ENCODE results near the gene TIMP2. TPM values are rescaled to one million over a fixed set of nuclear protein-coding genes. Genes with fewer than 3 reads are reported as not detected.

The TIMP2 gene
- total and polyA plus RNA-seq, 2 experiments from 2014 or later, result 103 to 587 TPM

GRCh38 chr17:78842881-78843565, 82.2 kb downstream of the TIMP2 start:
- H3K4me2 ChIP-seq (ENCODE audit: unreplicated experiment), result no peak overlapping the region
- H2AFZ ChIP-seq, result no peak overlapping the region
- no peak overlapping the region for H3K27ac ChIP-seq
- no peak for TF ChIP-seq EZH2phosphoT487 (IDR thresholded peaks at IDR 0.05; ENCODE audit: insufficient read depth, low read depth)
- TF ChIP-seq EZH2 (IDR thresholded peaks at IDR 0.05; ENCODE audit: insufficient read depth, poor library complexity, severe bottlenecking), result no peak
- H3K9me2 ChIP-seq (ENCODE audit: insufficient read depth), result no peaks in the 10 kb centered on the region
- H3K36me3 ChIP-seq (ENCODE audit: low read depth), result no peaks in the 10 kb centered on the region
- DNase-seq, result peak; percentile 62
- no peaks in the 10 kb centered on the region; the same call in 1 of the 2 replicates for H4K20me1 ChIP-seq (ENCODE audit: insufficient read depth)
- H3K4me1 ChIP-seq (ENCODE audit: insufficient read depth), result peaks cover 11% of the 10 kb centered on the region
- H3K79me2 ChIP-seq (ENCODE audit: insufficient read depth), result peaks cover 21% of the 10 kb centered on the region
- no peaks in the 10 kb centered on the region for H3K9me3 ChIP-seq (ENCODE audit: low read depth)
- in situ Hi-C loops (cut with MboI), result no loop called here
- peaks cover 22% of the 10 kb centered on the region for H3F3A ChIP-seq (ENCODE audit: insufficient read depth)
- 54 to 67% methylated on average over 10 of the region's 10 CpGs for WGBS, 2 experiments (ENCODE audit: low coverage in 1 of 2, low lambda C conversion rate in 2 of 2, missing lambda C conversion rate in 2 of 2)
- no peak overlapping the region for H3K9ac ChIP-seq
- H3K27me3 ChIP-seq (replicated peaks; ENCODE audit: insufficient read depth), result no peaks in the 10 kb centered on the region
- H3K4me3 ChIP-seq, result no peak overlapping the region

- WGBS, 2 experiments (ENCODE audit: low coverage in 1 of 2, low lambda C conversion rate in 2 of 2, missing lambda C conversion rate in 2 of 2), result 1 to 2% methylated on average over 54 to 69 of the region's 74 CpGs
These were observed 84.2 kb downstream of the TIMP2 start, which contains the start of gene USP36 for GRCh38 chr17:78840780-78841611. TSS of gene USP36 (minus strand) at chr17:78840814. CDS start at chr17:78836363, 4,451 bp downstream.

DNA sequence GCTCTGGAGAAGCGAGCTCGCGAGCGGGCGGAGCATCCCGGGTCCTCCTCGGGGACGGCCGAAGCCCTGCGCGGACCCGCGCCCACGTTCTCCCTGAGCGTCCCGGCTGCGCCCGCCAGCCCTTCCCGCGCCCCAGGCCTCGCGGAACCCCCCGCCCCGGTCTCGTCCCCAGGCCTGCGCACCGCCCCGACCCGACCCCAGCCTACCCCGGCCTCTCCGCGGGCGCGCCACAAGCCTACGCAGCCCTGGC, 84.7 kb downstream of the TIMP2 start:
- WGBS, 2 experiments (ENCODE audit: low coverage in 1 of 2, low lambda C conversion rate in 2 of 2, missing lambda C conversion rate in 2 of 2), result 0% methylated on average over 5 to 14 of the region's 35 CpGs
- Histone ChIP-seq H4K20me1 (ENCODE audit: insufficient read depth) (no peaks in the 10 kb centered on the region; the same call in 1 of the 2 replicates), H3K9ac (peak overlapping the region; percentile 98), H3K36me3 (ENCODE audit: low read depth) (peaks cover 18% of the 10 kb centered on the region), H3K4me2 (ENCODE audit: unreplicated experiment) (peak overlapping the region; percentile 90), H3K9me3 (ENCODE audit: low read depth) (no peaks in the 10 kb centered on the region), H3F3A (ENCODE audit: insufficient read depth) (peaks cover 16% of the 10 kb centered on the region), H3K4me3 (peak overlapping the region; percentile 85), H3K4me1 (ENCODE audit: insufficient read depth) (peaks cover 20% of the 10 kb centered on the region), H3K27ac (peak overlapping the region; percentile 96), H2AFZ (peak overlapping the region; percentile 19; the same call in 1 of the 2 replicates), H3K9me2 (ENCODE audit: insufficient read depth) (no peaks in the 10 kb centered on the region), H3K79me2 (ENCODE audit: insufficient read depth) (peaks cover 47% of the 10 kb centered on the region), H3K27me3 (replicated peaks; ENCODE audit: insufficient read depth) (no peaks in the 10 kb centered on the region)
- in situ Hi-C loops (cut with MboI), result no loop called here
- DNase-seq, result no peak
- TF ChIP-seq EZH2phosphoT487 (IDR thresholded peaks at IDR 0.05; ENCODE audit: insufficient read depth, low read depth), result no peak
- TF ChIP-seq EZH2 (IDR thresholded peaks at IDR 0.05; ENCODE audit: insufficient read depth, poor library complexity, severe bottlenecking), result no peak

More at GRCh38 chr17:78840780-78841611, 84.2 kb downstream of the TIMP2 start, which contains the start of gene USP36:
- H3K9ac ChIP-seq, result peak within 1 kb of the TSS; percentile 98
- no peaks in the 10 kb centered on the region; the same call in 1 of the 2 replicates for H4K20me1 ChIP-seq (ENCODE audit: insufficient read depth)
- H3K9me3 ChIP-seq (ENCODE audit: low read depth), result no peaks in the 10 kb centered on the region
- peaks cover 19% of the 10 kb centered on the region for H3F3A ChIP-seq (ENCODE audit: insufficient read depth)
- H3K4me2 ChIP-seq (ENCODE audit: unreplicated experiment), result peak within 1 kb of the TSS; percentile 90
- H3K4me3 ChIP-seq, result peak within 1 kb of the TSS; percentile 85
- H3K4me1 ChIP-seq (ENCODE audit: insufficient read depth), result peaks cover 20% of the 10 kb centered on the region
- peak within 1 kb of the TSS; percentile 83 for H2AFZ ChIP-seq
- H3K36me3 ChIP-seq (ENCODE audit: low read depth), result peaks cover 12% of the 10 kb centered on the region
- H3K27ac ChIP-seq, result peak within 1 kb of the TSS; percentile 96
- in situ Hi-C loops (cut with MboI), result no loop called here
- no peak for TF ChIP-seq EZH2 (IDR thresholded peaks at IDR 0.05; ENCODE audit: insufficient read depth, poor library complexity, severe bottlenecking)
- no peak for TF ChIP-seq EZH2phosphoT487 (IDR thresholded peaks at IDR 0.05; ENCODE audit: insufficient read depth, low read depth)
- H3K27me3 ChIP-seq (replicated peaks; ENCODE audit: insufficient read depth), result no peaks in the 10 kb centered on the region
- peaks cover 41% of the 10 kb centered on the region for H3K79me2 ChIP-seq (ENCODE audit: insufficient read depth)
- no peaks in the 10 kb centered on the region for H3K9me2 ChIP-seq (ENCODE audit: insufficient read depth)
- peak; percentile 100 for DNase-seq

DNA sequence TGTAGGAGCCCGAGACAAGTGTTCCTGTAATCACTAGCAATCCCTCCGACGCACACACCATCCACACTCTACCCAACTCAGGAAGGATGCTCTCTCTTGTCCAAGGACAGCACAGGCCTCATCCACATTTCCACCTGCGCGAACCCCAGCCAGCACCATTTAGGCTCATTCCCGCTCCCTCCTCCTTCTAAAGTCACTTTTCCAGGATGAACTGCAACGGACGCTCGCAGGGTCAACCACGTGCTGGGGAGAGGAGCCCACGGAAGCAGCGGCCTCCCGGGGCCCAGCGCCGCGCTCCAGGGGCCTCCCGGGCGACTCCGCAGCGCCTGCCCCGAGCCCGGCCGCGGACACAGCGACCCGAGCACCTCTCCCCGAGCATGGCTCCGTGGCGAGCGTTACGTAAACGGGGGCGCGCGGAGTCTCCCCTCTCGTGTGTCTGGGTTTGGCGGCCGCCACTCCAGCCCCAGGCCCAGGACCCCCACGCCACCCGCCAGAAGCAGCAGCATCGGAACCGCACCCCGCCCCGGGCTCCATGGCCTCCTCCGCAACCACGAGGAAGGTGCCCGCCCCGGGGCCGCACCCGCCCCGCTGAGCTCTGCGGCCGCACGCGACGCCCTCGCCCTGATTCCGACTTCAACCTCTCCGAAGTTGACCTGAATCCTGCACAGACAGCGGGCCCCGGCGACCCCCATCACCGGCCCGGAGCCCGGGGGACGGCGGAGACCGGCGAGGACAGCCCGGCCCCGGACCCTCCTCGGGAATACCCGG, 85.2 kb downstream of the TIMP2 start:
- DNase-seq, result peak; percentile 83
- no peaks in the 10 kb centered on the region for H3K27me3 ChIP-seq (replicated peaks; ENCODE audit: insufficient read depth)
- no peaks in the 10 kb centered on the region for H3K9me3 ChIP-seq (ENCODE audit: low read depth)
- peak overlapping the region; percentile 98 for H3K9ac ChIP-seq
- 1% methylated on average over 48 to 64 of the region's 73 CpGs for WGBS, 2 experiments (ENCODE audit: low coverage in 1 of 2, low lambda C conversion rate in 2 of 2, missing lambda C conversion rate in 2 of 2)
- in situ Hi-C loops (cut with MboI), result no loop called here
- peak overlapping the region; percentile 90 for H3K4me2 ChIP-seq (ENCODE audit: unreplicated experiment)
- H3K9me2 ChIP-seq (ENCODE audit: insufficient read depth), result no peaks in the 10 kb centered on the region
- TF ChIP-seq EZH2phosphoT487 (IDR thresholded peaks at IDR 0.05; ENCODE audit: insufficient read depth, low read depth) (no peak), EZH2 (IDR thresholded peaks at IDR 0.05; ENCODE audit: insufficient read depth, poor library complexity, severe bottlenecking) (no peak)
- H4K20me1 ChIP-seq (ENCODE audit: insufficient read depth), result no peaks in the 10 kb centered on the region; the same call in 1 of the 2 replicates
- H3K36me3 ChIP-seq (ENCODE audit: low read depth), result peaks cover 23% of the 10 kb centered on the region
- peaks cover 52% of the 10 kb centered on the region for H3K79me2 ChIP-seq (ENCODE audit: insufficient read depth)
- H3K4me1 ChIP-seq (ENCODE audit: insufficient read depth), result peaks cover 20% of the 10 kb centered on the region
- peak overlapping the region; percentile 85 for H3K4me3 ChIP-seq
- H3K27ac ChIP-seq, result peak overlapping the region; percentile 96
- peaks cover 16% of the 10 kb centered on the region for H3F3A ChIP-seq (ENCODE audit: insufficient read depth)
- H2AFZ ChIP-seq, result peak overlapping the region; percentile 19; the same call in 1 of the 2 replicates

Measured in GM23248 (cell line).